HG03095 (cell line): ENCODE results near the gene FBXW11.
A peak's percentile ranks its signal among the peaks of the same experiment; 100 is the strongest.
"Not testable (repeated sequence)": the region's sequence is repeated elsewhere in the genome, so short reads cannot be mapped to it uniquely, and the experiment has no call there.

Experiments used
- ATAC-seq: cut with Tn5 transposase; IDR thresholded peaks from one replicate; pipeline ENCODE4 v1.9.1; 2021; ENCODE audit warnings: moderate library complexity; ENCODE audit not compliant: unreplicated experiment

The FBXW11 gene

DNA sequence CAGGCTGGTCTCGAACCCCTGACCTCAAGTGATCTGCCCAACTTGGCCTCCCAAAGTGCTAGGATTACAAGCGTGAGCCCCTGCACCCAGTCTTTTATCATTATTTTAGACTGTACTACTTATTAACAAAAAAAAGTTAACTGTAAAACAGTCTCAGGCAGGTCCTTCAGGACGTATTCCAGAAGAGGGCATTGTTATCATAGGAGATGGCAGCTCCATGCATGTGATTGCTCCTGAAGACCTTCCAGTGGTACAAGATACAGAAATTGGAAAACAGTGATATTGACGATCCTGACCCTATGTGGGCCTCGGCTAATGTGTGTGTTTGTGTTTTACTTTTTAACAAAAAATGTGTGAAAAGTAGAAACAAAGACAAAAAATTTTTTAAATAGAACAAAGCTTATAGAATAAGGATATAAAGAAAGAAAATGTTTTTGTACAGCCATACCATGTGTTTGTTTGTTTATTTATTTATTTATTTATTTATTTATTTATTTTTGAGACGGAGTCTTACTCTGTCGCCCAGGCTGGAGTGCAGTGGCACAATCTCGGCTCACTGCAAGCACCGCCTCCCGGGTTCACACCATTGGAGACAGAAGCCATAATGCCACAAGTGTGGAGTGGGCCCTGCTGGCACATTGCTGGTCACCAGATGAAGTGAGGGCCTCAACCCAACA is 13.8 kb upstream of the FBXW11 start:
- ATAC-seq, result not testable (repeated sequence)

- no peak for ATAC-seq
Measured at GRCh38 chr5:172015346-172015745, 8.9 kb upstream of the FBXW11 start.

DNA sequence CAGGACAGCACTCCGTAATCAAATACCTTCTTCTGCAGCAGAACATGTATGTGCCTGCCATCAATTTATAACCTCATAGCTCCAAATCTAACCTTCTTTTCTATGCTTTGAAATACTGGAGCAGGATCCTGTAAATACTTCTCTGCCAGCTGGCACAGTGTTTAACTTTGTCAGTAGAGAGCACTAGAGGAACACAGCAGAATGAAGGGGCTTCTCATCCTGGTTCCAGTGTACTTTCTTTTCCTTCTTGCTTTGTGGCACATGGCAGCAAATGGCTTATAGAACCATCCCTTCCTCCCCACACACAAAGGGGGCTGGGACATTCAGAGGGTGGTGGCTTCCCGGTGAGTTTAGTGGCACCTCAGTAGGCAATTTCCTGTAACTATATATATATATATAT is 3.8 kb upstream of the FBXW11 start:
- no peak for ATAC-seq

GRCh38 chr5:172009536-172010270 is 3.3 kb upstream of the FBXW11 start:
- no peak for ATAC-seq

DNA sequence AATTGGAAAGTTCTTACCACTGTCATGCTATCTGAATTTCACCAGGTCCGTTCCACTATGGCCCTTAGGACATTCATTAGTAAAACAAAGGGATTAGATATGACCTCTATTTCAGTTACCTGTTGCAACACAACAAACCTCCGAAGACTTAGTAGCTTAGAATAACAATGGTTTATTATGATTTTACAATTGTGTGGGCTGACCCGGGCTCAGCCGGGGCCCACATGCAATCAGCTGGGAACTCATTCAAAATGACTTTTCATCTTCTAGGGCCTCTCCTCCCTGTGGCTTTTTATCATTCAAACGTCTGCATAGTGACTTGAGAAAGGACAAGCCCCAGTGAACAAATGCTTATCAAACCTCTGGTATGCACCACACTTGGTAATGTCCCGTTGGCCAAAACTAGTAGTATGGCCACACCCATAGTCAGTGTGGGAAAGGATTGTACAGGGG is 2.3 kb upstream of the FBXW11 start:
- ATAC-seq, result no peak

DNA sequence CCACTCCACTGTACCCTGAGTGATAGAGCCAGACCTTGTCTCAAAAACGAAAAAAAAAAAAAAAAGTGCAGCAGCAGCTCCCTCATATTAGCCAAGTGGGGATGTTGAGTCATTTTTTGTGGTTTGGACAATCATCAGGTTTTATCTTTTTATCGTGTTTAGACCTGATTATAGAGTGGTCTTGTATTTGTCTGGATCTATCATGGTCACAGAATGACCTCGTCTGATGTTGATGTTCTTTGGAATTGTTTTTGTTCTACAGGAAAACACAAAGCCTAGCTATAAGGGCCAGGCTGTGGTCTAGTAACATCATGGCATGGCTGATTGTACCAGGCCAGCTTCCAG is 1.6 kb upstream of the FBXW11 start:
- no peak for ATAC-seq

DNA sequence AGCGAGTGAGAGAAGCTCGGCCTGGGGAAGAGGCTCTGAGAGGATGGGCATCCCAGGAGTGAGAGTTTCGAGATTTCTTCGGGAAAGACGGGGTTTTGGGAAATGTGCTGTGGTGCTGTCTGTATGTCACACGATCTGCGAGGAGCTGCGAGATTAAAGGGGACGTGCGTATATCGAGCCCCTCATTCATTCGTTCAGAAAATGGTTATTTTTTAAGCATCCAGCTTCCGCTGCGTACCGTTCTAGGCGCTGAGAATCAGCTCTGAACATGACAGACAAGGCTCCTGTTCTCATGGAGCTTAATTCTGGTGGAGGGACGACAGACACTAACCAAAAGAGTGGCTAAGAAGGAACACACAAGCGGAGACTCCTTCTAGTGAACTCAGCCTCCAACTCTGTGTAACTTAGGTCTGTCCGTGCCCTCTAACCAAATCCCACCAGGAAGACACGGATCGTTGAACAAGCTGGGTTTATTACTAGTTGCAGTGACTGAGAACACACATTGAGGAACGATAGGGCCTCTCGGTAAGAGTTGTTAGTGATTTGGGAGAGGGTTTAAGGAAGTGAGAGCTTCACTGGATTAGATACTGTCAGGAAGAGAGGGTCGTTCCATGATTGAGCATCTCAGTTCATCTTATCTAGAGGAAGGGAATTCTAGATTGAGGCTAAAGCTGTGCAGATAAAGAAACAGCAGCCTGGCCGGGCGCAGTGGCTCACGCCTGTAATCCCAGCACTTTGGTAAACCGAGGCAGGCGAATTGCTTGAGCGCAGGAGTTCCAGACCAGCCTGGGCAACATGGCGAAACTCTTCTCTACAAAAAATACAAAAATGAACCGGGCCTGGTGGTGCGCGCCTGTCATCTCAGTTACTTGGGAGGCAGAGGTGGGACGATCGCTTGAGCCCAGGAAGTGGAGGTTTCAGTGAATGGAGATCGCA is 1.0 kb upstream of the FBXW11 start:
- ATAC-seq, result no peak

DNA sequence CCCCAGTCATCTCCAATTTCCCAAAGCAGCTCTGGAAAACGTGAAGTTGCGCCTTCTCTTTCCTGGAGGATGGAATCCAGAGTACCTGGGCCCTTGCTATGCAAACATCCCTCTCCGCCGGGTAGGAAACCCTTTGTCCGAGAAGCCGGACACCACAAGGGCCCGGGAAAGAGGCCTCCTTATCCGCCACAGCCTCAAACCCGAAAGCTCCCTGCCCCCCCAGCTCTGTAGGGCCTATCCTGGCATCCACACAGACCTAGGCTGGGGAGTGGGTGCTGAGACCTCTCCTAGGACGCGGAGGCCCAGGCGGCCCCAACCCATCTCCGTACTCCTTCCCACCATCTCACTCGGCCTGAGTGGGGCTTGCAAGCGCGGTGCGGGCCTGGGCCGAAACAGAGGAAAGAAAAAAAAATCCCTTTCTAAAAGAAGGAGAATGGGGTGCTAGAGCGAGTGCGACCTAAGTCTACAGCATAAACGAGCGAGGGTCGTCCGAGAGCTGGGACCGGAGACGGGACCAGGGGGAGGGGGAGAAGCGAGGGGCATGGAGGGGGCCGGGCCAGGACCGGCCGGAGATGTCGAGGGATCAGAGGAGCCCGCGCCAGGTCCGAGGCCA is 624 bp downstream of the FBXW11 start:
- ATAC-seq, result no peak

GRCh38 chr5:172004824-172005237 is 1.6 kb downstream of the FBXW11 start:
- no peak for ATAC-seq

GRCh38 chr5:172003746-172004145 is 2.7 kb downstream of the FBXW11 start:
- no peak for ATAC-seq

DNA sequence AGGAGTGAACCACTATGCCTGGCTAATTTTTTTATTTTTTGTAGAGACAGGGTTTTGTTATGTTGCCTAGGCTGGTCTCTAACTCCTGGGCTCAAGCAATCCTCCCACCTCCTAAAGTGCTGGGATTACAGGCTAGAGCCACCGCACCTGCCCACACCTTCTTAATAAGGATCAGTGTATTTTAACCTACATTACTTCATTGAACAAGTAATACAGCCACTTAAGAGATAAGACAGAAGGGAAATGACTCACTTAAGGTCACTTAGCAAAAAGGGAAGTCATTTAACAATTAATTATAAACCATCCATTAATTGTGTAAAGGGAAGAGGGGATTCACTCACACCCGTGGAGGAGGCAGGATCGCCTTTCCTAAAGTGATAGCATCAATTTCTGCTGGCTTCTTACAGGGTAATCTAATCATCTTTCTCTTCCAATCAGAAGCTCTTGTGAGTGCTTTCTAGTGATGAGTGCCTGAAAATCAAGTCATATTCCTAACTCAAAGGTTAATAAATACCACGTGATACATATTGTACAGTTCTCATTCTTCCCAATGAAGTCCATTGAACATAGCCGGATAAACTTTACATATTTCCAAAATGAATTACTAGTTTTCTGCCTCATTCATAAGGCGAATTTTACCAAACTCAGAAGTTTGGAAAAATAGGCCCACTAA is 3.5 kb downstream of the FBXW11 start:
- ATAC-seq, result no peak

DNA sequence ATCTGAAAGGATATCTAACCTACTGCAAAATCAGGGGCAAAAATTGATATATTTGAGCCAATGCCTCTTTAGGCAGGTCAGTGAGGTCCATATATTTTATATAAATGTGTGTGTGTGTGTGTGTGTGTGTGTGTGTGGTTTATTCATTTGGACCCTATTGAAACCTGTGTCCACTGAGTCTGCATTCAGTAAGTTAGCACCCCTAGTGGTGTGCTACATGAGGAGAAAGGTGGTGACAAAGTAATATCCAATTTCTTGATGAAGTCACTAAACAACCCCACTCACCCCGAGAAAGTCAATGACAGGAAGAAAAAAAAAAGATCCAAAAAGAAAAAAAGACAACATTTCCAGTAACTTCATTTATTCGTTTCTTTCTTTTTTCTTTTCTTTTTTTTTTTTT is 4.1 kb downstream of the FBXW11 start:
- no peak for ATAC-seq

DNA sequence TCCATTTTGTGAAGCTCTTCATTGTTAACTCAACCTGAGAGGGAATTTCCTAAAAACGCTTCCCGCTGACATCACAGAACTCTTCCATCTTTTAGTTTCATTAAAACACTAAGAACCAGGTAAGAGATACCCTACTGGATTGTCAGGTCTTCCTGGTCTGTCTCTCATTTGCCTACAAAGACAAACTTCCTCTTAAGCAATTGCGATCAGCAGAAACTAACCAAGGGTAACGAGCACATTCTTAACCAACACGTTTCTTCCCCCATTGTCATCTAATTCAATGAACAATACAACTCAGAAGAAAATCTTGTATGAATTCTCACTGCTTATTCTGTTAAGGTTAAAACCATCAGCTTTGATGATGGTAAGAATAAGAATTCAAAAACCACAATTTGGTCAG is 6.6 kb downstream of the FBXW11 start:
- no peak for ATAC-seq

DNA sequence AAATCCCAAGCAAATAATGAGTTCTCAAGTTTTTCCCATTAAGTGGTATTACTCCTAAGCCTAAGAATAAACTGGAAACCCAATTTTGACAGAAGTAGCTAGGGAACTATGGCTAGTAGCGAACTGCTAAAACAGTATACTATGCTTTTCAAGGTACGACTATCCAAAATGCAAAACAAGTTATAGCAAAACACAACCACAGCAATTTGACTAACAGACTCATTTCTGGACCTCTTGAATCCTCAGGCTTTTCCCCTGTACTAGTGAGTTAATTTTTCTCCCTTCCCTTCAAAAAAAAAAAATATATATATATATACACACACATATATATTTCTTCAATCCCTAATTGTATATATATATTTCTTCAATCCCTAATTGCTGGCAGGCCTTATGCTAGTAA is 7.3 kb downstream of the FBXW11 start:
- no peak for ATAC-seq

- ATAC-seq, result no peak
Measured at GRCh38 chr5:171997011-171997410, 9.4 kb downstream of the FBXW11 start.

- ATAC-seq, result no peak
Measured at GRCh38 chr5:171992813-171993212, 13.6 kb downstream of the FBXW11 start.

- no peak for ATAC-seq
Measured at GRCh38 chr5:171992305-171992704, 14.1 kb downstream of the FBXW11 start.

GRCh38 chr5:171990713-171991015 is 15.8 kb downstream of the FBXW11 start:
- ATAC-seq, result no peak

DNA sequence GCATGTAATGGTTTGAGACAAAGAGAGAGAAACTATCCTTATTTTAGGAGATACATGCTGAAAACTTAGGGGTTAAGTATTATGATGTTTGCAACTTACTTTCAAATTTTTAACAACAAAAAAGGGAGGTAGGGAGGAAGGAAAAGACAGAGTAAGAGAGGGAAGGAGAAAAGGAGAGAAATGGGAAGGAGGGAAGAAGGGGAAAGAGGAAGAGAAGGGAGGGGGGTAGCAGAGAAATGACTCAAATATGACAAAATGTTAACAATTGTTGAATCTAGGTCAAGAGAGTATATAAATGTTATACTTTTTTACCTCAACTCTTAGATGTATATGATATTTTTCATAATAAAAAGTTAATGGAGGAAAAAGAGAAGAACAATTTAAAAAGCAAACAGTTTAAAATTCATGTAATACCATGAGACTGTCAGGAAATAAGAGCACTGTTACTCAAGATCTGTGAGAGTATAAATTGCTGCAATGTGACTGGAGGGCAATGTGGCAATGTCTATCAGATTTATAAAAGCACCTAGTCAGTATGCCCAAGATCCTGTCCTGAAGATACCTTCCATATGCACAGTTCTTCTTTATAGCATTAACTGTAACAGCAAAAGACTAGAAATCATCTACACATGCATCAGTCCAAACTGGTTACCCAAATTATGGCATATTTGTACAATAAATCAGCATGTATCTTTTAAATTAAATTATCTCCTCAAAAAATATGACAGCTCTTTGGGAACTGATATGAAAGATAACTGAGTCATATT is 16.3 kb downstream of the FBXW11 start:
- no peak for ATAC-seq

DNA sequence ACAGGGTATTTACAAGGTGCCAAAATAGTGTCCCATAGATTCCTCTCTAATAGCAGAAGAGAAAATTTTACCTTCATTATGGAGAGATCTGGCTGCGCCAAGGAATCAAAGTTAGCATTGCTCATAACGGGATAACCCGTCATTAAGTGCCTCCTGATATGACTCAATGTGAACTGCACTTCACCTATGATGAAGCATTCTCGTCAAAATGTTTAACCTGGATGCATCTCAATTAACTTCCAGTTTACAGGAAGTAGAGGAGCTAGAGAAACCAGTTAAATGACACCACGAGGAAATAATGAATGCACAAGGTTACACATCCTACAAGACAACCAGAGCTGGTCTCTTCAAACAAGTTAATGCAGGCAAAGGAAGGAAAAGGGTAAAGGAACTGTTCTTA is 17.2 kb downstream of the FBXW11 start:
- ATAC-seq, result peak; percentile 62
